GM21390 (cell line): ENCODE results near the gene UBAP2L.
"Not testable (repeated sequence)": the region's sequence is repeated elsewhere in the genome, so short reads cannot be mapped to it uniquely, and the experiment has no call there.

Experiments used
- ATAC-seq: cut with Tn5 transposase; IDR thresholded peaks from one replicate; pipeline ENCODE4 v1.9.1; 2021; ENCODE audit not compliant: unreplicated experiment

The UBAP2L gene

DNA sequence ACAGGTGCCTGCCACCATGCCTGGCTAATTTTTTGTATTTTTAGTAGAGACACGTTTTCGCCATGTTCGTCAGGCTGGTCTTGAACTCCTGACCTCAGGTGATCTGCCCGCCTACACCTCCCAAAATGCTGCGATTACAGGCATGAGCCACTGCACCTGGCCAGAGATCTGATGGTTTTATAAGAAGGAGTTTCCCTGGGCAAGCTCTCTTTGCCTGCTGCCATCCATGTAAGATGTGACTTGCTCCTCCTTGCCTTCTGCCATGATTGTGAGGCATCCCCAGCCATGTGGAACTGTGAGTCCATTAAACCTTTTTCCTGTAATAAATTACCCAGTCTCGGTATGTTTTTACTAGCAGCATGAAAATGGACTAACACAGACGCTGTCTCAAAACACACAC lies 88.4 kb downstream of the UBAP2L start:
- ATAC-seq: not testable (repeated sequence)

GRCh38 chr1:154312229-154313065 lies 91.7 kb downstream of the UBAP2L start:
- not testable (repeated sequence) for ATAC-seq

DNA sequence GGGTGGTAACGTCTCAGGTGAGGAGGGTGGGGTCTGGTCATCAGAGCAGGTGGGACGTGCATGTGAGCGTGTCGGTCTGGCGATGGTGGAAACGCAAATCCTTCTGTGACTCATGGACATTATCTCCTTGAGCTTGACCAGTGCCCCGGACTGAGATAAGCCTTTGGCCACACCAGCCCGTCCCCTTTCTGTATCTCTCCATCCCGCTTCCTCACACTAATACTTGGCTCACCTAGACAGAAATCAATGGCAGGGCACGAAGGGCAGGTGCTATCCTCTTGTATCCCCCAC lies 92.3 kb downstream of the UBAP2L start:
- ATAC-seq: no peak

DNA sequence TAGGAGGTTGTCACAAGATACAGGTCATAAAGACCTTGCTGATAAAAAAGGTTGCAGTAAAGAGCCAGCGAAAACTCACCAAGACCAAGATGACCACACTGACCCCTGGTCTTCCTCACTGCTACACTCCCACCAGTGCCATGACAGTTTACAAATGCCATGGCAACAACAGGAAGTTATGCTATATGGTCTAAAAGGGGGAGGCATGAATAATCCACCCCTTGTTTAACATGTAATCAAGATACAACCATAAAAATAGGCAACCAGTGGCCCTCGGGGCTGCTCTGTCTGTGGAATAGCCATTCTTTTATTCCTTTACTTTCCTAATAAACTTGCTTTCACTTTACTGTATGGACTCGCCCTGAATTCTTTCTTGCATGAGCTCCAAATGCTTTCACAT lies 93.5 kb downstream of the UBAP2L start:
- ATAC-seq: not testable (repeated sequence)

DNA sequence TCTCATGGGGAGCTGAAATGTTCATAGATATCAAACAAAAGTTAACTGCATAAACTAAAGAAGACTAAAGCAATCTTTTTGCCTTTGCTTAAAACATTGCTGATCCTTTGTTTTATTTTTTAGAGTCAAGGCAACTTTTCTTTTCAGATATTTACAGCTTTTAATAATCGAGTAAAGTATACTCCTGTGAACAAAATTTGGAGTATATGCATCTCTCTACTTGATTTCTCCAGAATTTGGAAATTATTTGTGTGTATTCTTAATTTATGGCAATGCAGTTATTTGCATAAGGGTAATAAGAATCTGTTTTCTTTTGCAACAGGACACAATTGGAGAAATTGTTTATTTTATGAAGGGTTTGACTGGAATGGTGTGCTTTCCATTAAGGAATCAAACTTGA lies 95.9 kb downstream of the UBAP2L start:
- no peak for ATAC-seq

- ATAC-seq: no peak
Measured at GRCh38 chr1:154318386-154318785, 97.6 kb downstream of the UBAP2L start.
